GM12872 (cell line): ENCODE results near the gene LRRC58.

Experiments used
- TF ChIP-seq, protein P1 (sequence below): IDR thresholded peaks from 3 replicates; pipeline ENCODE4 v1.5.1; 2011; ENCODE audit warnings: low read depth, mild to moderate bottlenecking, low read length, moderate library complexity; ENCODE audit not compliant: insufficient read depth

The LRRC58 gene

GRCh38 chr3:120370463-120370862 is 21.3 kb upstream of the LRRC58 start:
- TF ChIP-seq, protein P1, sequence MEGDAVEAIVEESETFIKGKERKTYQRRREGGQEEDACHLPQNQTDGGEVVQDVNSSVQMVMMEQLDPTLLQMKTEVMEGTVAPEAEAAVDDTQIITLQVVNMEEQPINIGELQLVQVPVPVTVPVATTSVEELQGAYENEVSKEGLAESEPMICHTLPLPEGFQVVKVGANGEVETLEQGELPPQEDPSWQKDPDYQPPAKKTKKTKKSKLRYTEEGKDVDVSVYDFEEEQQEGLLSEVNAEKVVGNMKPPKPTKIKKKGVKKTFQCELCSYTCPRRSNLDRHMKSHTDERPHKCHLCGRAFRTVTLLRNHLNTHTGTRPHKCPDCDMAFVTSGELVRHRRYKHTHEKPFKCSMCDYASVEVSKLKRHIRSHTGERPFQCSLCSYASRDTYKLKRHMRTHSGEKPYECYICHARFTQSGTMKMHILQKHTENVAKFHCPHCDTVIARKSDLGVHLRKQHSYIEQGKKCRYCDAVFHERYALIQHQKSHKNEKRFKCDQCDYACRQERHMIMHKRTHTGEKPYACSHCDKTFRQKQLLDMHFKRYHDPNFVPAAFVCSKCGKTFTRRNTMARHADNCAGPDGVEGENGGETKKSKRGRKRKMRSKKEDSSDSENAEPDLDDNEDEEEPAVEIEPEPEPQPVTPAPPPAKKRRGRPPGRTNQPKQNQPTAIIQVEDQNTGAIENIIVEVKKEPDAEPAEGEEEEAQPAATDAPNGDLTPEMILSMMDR: no peak

DNA sequence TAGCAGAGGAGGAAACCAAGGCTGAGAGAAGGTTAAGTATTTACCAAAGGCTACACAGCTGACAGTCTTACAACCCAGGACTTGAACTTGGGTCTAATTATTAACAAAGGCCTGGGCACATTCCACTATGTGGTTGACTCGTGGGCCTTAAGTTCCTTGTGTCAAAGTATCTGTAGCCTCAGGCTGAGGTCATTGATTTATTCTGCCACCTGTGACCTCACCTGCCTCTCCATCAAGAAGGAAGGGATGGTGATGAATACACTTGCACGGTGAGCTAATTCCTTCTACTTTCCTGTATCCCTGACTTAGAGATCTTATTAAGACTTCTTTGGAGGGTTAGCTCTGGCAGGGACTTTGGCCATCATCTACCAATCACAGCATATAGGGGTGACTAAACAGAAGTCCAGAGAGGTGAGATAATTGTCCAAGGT is 19.9 kb upstream of the LRRC58 start:
- TF ChIP-seq, protein P1: no peak

GRCh38 chr3:120368172-120368571 is 19.0 kb upstream of the LRRC58 start:
- TF ChIP-seq, protein P1: no peak

DNA sequence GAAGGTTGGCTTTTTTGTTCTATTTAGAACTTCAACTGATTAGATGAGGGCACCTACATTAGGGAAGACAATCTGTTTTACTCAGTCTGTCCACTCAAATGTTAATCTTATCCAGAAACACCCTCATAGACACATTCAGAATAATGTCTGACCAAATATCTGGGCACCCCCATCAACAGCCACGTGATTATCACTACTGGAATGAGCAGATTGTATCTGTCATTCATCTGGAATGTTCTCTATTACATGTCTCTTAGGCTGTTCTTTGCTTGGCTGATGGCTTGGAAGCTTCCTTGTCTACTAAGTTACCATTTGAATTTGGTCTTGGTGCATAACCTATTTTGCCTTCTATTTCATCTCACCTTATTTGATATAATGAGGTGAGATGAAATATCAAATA is 15.7 kb upstream of the LRRC58 start:
- TF ChIP-seq, protein P1: no peak

- TF ChIP-seq, protein P1: no peak
Measured at GRCh38 chr3:120364101-120364500, 14.9 kb upstream of the LRRC58 start.

DNA sequence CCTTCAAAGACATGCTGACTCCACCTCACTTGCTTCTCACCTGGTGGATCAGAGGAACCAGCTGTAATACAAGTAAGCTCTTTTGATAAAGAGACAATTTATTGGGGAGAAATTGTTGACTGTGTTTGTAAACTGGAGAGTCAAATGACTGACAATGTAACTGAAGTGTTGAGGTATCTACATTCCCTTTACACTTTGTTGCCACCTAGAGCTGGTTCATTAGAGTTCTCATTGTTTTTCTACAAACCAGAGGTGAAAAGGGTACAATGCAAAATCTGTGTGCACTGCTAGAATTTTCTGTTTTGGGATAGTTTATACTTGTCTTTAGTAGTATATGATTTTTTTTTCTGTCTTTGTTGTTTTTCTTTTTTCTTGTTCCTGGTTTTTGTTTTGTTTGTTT is 8.7 kb upstream of the LRRC58 start:
- TF ChIP-seq, protein P1: no peak

DNA sequence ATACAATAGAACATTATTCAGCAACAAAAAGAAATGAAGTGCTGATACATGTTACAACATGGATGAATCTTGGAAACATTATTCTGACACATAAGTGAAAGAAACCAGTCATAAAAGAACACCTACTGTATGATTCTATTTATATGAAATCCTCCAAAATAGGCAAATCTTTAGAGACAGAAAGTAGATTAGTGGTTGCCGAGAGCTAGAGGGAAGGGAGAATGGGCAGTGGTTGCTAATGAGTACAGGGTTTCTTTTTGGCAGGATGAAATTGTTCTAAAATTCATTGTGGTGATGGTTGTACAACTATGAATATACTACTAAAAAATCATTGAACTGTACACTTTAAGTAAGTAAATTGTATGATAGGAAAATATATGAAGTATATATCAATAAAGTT is 6.3 kb upstream of the LRRC58 start:
- TF ChIP-seq, protein P1: no peak

- TF ChIP-seq, protein P1: no peak
Measured at GRCh38 chr3:120353463-120353862, 4.3 kb upstream of the LRRC58 start.
